Erythroblast (primary cell): ENCODE results near the gene DPH3.

Experiments used
- GATA1 ChIP-seq: IDR thresholded peaks from 2 replicates; pipeline ENCODE4 v1.6.1; 2011; ENCODE audit warnings: low read depth, mild to moderate bottlenecking, control low read depth, low read length, moderate library complexity
- POLR2A ChIP-seq: IDR thresholded peaks from 2 replicates; pipeline ENCODE4 v1.6.1; 2011; ENCODE audit warnings: mild to moderate bottlenecking, low read length

DNA sequence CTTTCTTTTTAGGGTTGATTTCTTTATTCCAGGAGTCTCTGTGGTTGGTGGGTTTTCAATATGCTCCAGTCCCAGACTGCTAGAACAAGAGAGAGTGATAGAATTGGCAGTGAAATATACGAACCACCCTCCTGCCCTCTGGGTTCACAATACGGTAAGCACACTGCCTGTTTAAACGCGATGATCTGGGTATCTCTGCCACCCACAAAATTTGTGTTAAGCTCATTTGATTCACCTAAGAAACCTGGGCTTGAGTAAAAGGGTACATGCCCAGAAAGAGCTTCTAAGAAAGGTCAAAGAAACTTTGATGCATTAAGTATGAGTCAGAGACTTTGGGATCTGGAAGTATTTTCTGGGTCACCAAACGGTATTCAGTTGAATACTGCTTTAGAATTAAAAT is 30.1 kb upstream of the DPH3 start:
- no peak for TF ChIP-seq POLR2A
- TF ChIP-seq GATA1: no peak
